ENCODE measurements around the gene SDCCAG8.

Gene SDCCAG8

GRCh38 chr1:243236604-243237252 lies 19.1 kb upstream of the SDCCAG8 start:
- no peak overlapping the region for H3K27ac ChIP-seq (ENCODE audit: low read depth, low read length)
- H3K4me1 ChIP-seq (ENCODE audit: control insufficient read depth, insufficient read depth, low read length): peaks cover 16% of the 10 kb centered on the region
- H3K27me3 ChIP-seq (ENCODE audit: control insufficient read depth, insufficient read depth, low read length): no peaks in the 10 kb centered on the region
- H3K9ac ChIP-seq (ENCODE audit: low read length): no peak overlapping the region
- H3K36me3 ChIP-seq (ENCODE audit: control insufficient read depth, insufficient read depth, low read length): no peaks in the 10 kb centered on the region
- H3K4me3 ChIP-seq (ENCODE audit: low read length): no peak overlapping the region

GRCh38 chr1:243244432-243244841 lies 11.4 kb upstream of the SDCCAG8 start:
- Histone ChIP-seq H3K36me3 (ENCODE audit: control insufficient read depth, insufficient read depth, low read length) (no peaks in the 10 kb centered on the region), H3K9ac (ENCODE audit: low read length) (no peak overlapping the region), H3K27me3 (ENCODE audit: control insufficient read depth, insufficient read depth, low read length) (no peaks in the 10 kb centered on the region), H3K4me1 (ENCODE audit: control insufficient read depth, insufficient read depth, low read length) (peaks cover 3% of the 10 kb centered on the region), H3K4me3 (ENCODE audit: low read length) (no peak overlapping the region), H3K27ac (ENCODE audit: low read depth, low read length) (no peak overlapping the region)

DNA sequence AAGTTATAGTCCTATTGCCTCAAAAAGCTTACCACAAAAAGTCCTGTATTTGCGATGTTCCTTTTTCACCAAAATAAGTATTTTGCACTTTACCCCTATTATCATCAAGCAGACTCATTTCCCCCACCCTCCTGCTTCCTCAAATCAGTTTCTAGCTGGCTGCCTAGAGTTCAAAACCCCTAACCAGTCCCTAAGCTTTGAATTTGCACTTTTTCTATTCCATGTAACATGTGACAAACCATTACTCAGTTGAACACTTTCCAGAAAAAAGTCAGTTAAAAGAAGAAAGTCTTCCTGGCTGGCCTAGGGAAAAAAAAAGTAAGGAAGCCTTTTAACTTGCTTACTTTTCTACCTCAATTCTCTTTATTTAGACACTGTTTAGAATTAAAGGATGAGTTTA lies 8.9 kb upstream of the SDCCAG8 start:
- H3K36me3 ChIP-seq (ENCODE audit: control insufficient read depth, insufficient read depth, low read length): no peaks in the 10 kb centered on the region
- no peak overlapping the region for H3K4me3 ChIP-seq (ENCODE audit: low read length)
- H3K4me1 ChIP-seq (ENCODE audit: control insufficient read depth, insufficient read depth, low read length): peaks cover 3% of the 10 kb centered on the region
- H3K9ac ChIP-seq (ENCODE audit: low read length): no peak overlapping the region
- H3K27me3 ChIP-seq (ENCODE audit: control insufficient read depth, insufficient read depth, low read length): no peaks in the 10 kb centered on the region
- H3K27ac ChIP-seq (ENCODE audit: low read depth, low read length): no peak overlapping the region

DNA sequence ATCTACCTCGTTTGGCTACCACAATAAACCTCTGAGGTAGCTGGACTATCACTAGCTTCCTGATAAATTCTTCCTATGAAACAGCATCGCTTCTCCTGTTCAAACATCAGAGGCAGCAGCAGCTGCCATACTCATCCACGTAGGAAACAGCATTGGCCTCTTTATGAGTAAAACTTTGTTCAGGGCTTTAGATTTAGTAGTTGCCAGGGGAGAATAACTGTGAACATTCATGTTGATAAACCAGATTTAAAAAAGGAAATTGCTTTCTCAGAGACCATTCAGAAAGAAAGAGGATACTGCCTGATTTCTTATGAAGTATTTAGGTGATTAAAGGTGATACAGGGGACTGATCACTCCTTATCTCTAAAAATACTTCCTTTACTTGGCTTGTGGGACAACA lies 7.9 kb upstream of the SDCCAG8 start:
- H3K4me1 ChIP-seq (ENCODE audit: control insufficient read depth, insufficient read depth, low read length): peaks cover 3% of the 10 kb centered on the region
- H3K4me3 ChIP-seq (ENCODE audit: low read length): no peak overlapping the region
- no peaks in the 10 kb centered on the region for H3K36me3 ChIP-seq (ENCODE audit: control insufficient read depth, insufficient read depth, low read length)
- H3K27me3 ChIP-seq (ENCODE audit: control insufficient read depth, insufficient read depth, low read length): no peaks in the 10 kb centered on the region
- H3K27ac ChIP-seq (ENCODE audit: low read depth, low read length): no peak overlapping the region
- H3K9ac ChIP-seq (ENCODE audit: low read length): no peak overlapping the region

- H3K27ac ChIP-seq (ENCODE audit: low read depth, low read length): no peak overlapping the region
- peaks cover 3% of the 10 kb centered on the region for H3K4me1 ChIP-seq (ENCODE audit: control insufficient read depth, insufficient read depth, low read length)
- H3K9ac ChIP-seq (ENCODE audit: low read length): no peak overlapping the region
Observed at GRCh38 chr1:243249214-243249613, 6.6 kb upstream of the SDCCAG8 start.

DNA sequence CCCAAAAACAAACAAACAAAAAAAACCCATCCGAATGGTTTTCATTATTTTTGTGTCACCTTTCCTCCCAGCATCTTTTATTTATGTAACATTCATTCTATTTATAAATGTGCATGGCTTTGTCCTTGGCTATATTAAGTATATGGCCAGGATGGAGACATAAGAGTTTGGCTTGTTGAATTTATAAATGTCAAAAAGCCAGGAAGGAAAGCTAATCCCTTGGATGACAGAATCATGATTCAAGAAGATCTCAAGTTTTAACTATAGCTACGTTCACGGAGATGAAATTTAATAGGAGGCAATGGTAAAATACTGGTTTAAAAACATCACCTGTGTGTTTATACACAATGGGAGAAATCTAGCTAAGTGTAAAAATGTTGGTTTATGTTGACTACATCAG lies 5.7 kb upstream of the SDCCAG8 start:
- no peaks in the 10 kb centered on the region for H3K27me3 ChIP-seq (ENCODE audit: control insufficient read depth, insufficient read depth, low read length)
- no peak overlapping the region for H3K4me3 ChIP-seq (ENCODE audit: low read length)
- peaks cover 3% of the 10 kb centered on the region for H3K4me1 ChIP-seq (ENCODE audit: control insufficient read depth, insufficient read depth, low read length)
- H3K9ac ChIP-seq (ENCODE audit: low read length): no peak overlapping the region
- no peak overlapping the region for H3K27ac ChIP-seq (ENCODE audit: low read depth, low read length)
- H3K36me3 ChIP-seq (ENCODE audit: control insufficient read depth, insufficient read depth, low read length): no peaks in the 10 kb centered on the region

More at GRCh38 chr1:243249214-243249613, 6.6 kb upstream of the SDCCAG8 start:
- Histone ChIP-seq H3K27me3 (ENCODE audit: control insufficient read depth, insufficient read depth, low read length) (no peaks in the 10 kb centered on the region), H3K4me3 (ENCODE audit: low read length) (no peak overlapping the region), H3K36me3 (ENCODE audit: control insufficient read depth, insufficient read depth, low read length) (no peaks in the 10 kb centered on the region)

DNA sequence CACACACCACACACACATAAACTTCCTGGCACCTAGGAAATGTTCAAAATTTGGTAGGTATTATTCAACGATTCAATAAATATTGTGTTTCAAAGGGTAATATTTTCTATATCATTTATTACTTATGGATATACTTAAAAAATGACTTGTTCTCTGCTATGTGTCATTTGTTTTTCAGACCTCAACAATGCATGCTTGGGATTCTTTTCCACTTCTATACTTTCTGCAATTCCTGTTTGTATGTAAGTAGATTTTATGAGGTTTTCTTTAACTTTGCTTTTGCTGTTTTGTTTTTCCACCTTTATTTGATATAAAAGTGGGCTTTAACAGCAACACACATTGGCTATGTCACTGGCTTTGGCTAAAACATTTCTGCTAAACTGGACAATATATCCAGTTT lies 4.3 kb upstream of the SDCCAG8 start:
- Histone ChIP-seq H3K27ac (ENCODE audit: low read depth, low read length) (no peak overlapping the region), H3K9ac (ENCODE audit: low read length) (no peak overlapping the region), H3K4me1 (ENCODE audit: control insufficient read depth, insufficient read depth, low read length) (peaks cover 5% of the 10 kb centered on the region), H3K27me3 (ENCODE audit: control insufficient read depth, insufficient read depth, low read length) (no peaks in the 10 kb centered on the region), H3K4me3 (ENCODE audit: low read length) (no peak overlapping the region), H3K36me3 (ENCODE audit: control insufficient read depth, insufficient read depth, low read length) (no peaks in the 10 kb centered on the region)

DNA sequence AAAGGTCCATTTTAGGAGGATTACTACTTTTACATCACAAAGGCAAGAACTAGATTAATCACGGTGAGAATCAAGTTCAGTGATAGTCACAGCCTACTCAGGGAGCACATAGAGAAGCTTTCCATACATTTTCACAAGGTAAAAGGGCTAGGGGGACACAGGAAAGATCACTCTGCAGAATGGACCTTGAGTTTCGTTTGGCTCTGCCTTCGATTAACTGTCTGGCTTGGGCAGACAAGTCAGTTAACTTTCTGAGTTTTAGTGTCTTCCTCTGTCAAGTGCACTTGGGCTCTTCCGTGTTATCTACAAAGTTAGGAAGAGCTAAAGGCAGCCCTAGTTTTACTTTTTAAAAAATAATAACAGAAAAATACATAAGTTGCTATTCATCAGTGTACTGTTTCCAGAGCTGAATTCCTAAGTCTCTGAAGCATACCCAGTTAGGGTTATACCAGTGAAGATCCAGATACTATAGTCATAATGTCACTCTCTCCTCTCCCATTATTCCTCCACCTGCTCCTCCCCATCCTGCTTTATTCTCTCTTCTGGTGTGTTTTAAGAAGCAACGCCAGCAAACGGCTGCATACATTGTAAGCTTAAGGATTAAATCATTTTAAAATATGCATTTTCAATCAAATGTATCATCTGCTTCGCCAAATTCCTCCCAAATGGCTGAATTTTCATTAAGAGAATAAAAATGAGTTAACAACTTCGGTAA lies 2.5 kb upstream of the SDCCAG8 start:
- peaks cover 7% of the 10 kb centered on the region for H3K4me1 ChIP-seq (ENCODE audit: control insufficient read depth, insufficient read depth, low read length)
- H3K36me3 ChIP-seq (ENCODE audit: control insufficient read depth, insufficient read depth, low read length): no peaks in the 10 kb centered on the region
- H3K27ac ChIP-seq (ENCODE audit: low read depth, low read length): peak overlapping the region; percentile 98
- H3K27me3 ChIP-seq (ENCODE audit: control insufficient read depth, insufficient read depth, low read length): no peaks in the 10 kb centered on the region
- H3K4me3 ChIP-seq (ENCODE audit: low read length): peak overlapping the region; percentile 97
- no peak overlapping the region for H3K9ac ChIP-seq (ENCODE audit: low read length)

- Histone ChIP-seq H3K27me3 (ENCODE audit: control insufficient read depth, insufficient read depth, low read length) (no peaks in the 10 kb centered on the region), H3K9ac (ENCODE audit: low read length) (no peak overlapping the region), H3K4me1 (ENCODE audit: control insufficient read depth, insufficient read depth, low read length) (peaks cover 5% of the 10 kb centered on the region), H3K36me3 (ENCODE audit: control insufficient read depth, insufficient read depth, low read length) (no peaks in the 10 kb centered on the region), H3K4me3 (ENCODE audit: low read length) (peak overlapping the region; percentile 97), H3K27ac (ENCODE audit: low read depth, low read length) (peak overlapping the region; percentile 98)
Observed at GRCh38 chr1:243253926-243254232, 2.0 kb upstream of the SDCCAG8 start.

GRCh38 chr1:243254233-243254926 lies 1.5 kb upstream of the SDCCAG8 start:
- Histone ChIP-seq H3K9ac (ENCODE audit: low read length) (peak overlapping the region; percentile 90), H3K36me3 (ENCODE audit: control insufficient read depth, insufficient read depth, low read length) (no peaks in the 10 kb centered on the region), H3K27ac (ENCODE audit: low read depth, low read length) (peak overlapping the region; percentile 98), H3K4me3 (ENCODE audit: low read length) (peak overlapping the region; percentile 97), H3K27me3 (ENCODE audit: control insufficient read depth, insufficient read depth, low read length) (no peaks in the 10 kb centered on the region), H3K4me1 (ENCODE audit: control insufficient read depth, insufficient read depth, low read length) (peaks cover 5% of the 10 kb centered on the region)

DNA sequence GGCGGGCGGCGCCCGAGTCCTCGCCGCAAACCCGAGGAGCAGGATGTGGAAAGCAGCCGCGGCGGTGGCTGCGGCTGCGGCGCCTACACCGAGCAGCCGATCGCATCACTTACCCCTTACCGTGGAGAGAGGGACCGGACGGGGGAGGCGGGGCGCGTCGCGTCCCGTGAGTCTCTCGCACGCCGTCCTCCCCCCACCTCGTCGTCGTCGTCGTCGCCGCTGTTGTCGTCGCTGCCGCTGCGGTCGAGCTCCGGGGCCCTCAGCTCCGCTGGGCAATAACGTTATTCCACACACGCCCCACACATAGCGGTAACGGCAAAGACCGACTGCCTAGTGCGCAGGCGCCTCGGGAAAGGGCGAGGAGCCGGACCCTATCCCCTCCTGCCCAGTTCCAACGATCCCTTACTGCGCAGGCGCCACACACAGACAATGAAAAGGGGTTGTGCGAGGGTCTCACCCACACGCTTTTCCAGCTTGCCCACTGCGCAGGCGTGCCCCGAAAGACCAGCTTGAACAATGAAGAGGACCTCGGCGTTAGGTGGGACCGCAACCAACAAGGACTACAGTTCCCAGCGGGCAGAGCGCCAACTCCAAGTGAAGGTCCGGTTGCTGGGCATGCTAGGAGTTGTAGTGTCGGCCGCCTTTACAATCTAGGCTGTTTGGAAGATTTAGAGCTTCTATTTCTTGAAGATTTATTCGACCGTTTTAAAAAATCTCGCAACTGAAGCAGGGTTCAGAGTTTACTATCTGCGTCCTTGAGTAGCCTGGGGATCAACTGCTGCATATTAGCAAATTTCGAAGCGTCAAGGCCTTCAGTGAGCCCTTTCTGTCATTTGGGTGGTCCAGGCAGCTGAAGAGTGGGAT lies 682 bp upstream of the SDCCAG8 start, which contains the start of gene CEP170:
TSS of gene CEP170 (minus strand) at position 355 of the 864 bp plus-strand sequence. CDS start 30,001 bp downstream, outside the sequence.
- peaks cover 5% of the 10 kb centered on the region for H3K4me1 ChIP-seq (ENCODE audit: control insufficient read depth, insufficient read depth, low read length)
- peak within 1 kb of the TSS; percentile 90 for H3K9ac ChIP-seq (ENCODE audit: low read length)
- peak within 1 kb of the TSS; percentile 98 for H3K27ac ChIP-seq (ENCODE audit: low read depth, low read length)
- H3K27me3 ChIP-seq (ENCODE audit: control insufficient read depth, insufficient read depth, low read length): no peaks in the 10 kb centered on the region
- H3K36me3 ChIP-seq (ENCODE audit: control insufficient read depth, insufficient read depth, low read length): no peaks in the 10 kb centered on the region
- H3K4me3 ChIP-seq (ENCODE audit: low read length): peak within 1 kb of the TSS; percentile 97

- no peaks in the 10 kb centered on the region for H3K36me3 ChIP-seq (ENCODE audit: control insufficient read depth, insufficient read depth, low read length)
- no peaks in the 10 kb centered on the region for H3K27me3 ChIP-seq (ENCODE audit: control insufficient read depth, insufficient read depth, low read length)
- H3K4me1 ChIP-seq (ENCODE audit: control insufficient read depth, insufficient read depth, low read length): peaks cover 5% of the 10 kb centered on the region
- H3K4me3 ChIP-seq (ENCODE audit: low read length): peak overlapping the region; percentile 75
- H3K27ac ChIP-seq (ENCODE audit: low read depth, low read length): peak overlapping the region; percentile 89
- peak overlapping the region; percentile 28 for H3K9ac ChIP-seq (ENCODE audit: low read length)
Observed at GRCh38 chr1:243256590-243256989, 749 bp downstream of the SDCCAG8 start.

Measured in rectal smooth muscle tissue (tissue), 1 donor.